Midbrain (tissue), 1 donor: ENCODE data around the gene PALLD.
A peak's percentile ranks its signal among the peaks of the same experiment; 100 is the strongest.

Experiments
- DNase-seq: peaks from one replicate; lab custom pipeline; 2025; lab: John Stamatoyannopoulos, UW

Gene PALLD

DNA sequence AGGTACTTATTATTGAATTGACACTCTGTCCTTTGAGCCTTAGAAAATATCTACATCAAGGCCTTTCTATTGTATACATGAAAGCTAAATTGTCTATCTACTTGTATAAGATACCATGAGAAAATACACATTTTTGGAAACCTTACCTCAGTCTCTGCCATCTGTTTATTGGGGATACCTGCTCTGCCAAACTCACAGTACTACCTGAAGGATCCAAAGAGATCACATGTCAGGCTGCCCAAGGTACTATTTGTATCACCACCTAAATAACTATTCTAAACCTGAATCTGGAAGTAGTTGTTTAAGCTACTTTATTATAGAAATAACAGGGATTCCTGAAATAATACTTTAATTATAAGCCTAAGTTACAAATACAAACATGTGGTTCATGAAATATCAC lies 126.2 kb downstream of the PALLD start:
- no peak for DNase-seq

DNA sequence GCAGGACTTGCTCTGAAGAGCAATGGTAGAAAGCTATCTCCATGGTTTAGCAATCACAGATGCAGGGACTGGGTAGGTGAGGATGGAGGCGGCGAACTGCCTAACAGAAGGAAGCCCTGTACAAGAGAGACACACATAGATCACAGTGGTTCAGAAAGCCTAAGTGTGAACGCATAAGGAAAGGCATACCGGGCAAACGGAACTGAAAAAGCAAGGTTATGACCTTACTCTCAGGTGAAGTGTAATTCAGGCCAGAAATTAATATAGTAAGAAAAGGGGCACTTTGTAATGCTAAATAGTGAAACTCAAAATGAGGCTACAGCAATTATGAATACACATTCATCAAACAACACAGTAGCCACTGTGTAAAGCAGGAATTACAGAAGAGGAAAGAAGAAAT lies 126.6 kb downstream of the PALLD start:
- no peak for DNase-seq

DNA sequence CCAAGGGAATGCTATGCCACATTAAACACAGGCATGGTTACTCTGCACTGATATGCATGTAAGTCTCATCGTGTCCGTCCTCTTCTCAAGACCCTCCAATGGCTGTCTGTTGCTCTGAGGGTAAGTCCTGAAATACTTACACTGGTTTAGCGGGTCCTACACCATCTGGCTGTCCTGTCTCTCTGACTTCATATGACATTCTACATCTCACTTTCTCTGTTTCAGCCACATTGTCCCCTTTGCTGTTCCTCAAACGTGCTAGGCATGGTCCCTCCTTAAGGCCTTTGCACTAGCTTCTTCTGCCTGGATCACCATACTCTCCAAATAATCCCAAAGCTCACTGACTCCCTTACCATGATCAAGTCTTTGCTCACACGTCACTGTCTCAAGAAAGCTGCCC lies 131.4 kb downstream of the PALLD start:
- no peak for DNase-seq

DNA sequence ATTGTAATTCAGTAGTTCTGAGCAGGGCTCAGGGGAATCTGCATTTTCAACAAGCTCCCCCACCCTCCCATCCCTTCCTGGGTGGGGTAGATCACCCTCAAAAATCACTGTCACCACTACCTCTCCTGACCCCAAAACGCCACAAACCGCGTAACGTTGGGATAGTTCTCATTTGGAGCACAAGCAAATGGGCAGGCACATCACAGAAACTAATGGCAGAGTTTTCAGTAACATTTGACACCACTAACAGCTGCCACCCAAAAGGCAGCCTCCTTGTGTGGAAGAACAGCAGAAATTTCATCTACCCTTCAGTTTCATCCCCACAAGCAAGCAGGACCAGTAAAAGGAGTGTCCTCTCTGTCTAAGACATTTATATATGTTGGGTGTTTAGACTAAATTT lies 132.7 kb downstream of the PALLD start:
- no peak for DNase-seq

DNA sequence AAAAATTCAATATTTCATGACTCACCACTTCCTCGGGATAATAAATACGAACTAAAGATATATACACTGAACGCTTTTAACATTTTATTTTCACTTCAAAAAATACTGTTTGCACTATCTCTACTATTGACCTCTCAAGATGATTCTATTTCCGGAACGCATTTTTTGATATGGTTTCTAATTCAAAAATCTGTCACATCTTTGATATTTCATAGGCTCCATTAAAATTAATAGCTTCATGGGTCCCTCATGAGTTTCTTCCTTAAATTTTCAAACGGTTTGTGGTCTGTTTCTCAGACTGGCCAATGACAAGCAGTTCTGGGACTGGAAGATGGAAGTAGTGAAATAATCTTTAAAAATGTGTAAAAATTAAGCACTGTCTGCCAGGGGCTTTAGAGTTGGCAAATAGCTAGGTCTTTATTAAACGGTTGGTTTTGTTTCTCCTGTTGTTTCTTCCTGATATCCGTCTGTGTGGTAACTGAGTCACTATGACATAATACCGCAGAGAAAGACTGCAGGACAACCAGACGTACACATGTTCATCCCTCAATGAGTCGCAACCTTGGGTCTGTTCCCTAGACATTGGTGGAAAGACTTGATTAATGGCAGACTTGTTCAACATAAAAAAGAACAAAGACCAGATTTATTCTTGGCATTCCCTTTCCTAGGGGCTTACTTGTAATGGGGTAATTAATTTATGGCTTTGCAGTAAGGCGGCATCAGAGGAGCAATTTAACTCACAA lies 133.8 kb downstream of the PALLD start:
- no peak for DNase-seq

DNA sequence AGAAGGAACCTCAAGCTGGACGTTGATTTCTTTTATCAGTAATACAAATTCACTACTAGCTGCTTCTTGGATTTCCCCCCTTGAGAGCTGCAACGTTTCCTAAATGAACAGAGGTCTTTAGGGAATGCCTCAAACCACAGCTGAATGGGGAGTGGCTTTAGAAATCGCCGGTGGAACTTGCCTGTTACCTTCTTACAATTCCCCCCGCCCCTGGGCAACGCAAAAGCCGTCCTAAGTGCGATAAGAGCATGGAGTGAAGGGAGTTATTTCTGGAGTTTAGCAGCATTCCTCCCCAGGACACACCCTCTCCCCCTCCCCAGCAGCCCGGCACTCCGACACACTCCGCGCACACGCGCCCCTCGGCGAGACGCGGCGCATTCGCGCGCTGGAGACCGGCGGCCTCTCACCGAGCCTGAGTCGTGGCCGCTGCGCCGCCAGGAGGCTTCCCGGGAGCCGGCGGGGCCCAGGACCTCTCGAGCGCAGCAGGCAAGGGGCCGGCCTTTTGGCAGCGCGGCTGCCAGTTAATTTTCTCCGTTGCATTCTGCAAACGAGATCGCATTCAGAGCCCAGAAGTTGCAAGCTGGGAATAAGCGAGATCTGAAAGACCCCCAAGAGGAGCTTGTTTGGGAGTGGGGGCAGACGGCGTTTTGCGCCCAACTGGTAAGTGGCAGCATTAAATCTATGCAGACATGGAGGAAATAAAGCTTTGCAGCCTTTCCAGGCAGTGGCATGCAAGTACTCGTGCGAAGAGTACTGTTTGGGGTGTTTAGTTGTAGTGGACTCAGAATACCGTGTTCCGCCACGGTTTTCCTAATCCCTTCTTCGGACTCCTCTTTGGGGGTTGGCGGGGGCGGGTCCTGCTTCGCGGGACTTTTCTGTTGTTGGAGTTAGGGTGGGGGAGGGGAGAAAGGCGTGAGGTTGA lies 134.7 kb downstream of the PALLD start:
- DNase-seq: peak; percentile 17

DNA sequence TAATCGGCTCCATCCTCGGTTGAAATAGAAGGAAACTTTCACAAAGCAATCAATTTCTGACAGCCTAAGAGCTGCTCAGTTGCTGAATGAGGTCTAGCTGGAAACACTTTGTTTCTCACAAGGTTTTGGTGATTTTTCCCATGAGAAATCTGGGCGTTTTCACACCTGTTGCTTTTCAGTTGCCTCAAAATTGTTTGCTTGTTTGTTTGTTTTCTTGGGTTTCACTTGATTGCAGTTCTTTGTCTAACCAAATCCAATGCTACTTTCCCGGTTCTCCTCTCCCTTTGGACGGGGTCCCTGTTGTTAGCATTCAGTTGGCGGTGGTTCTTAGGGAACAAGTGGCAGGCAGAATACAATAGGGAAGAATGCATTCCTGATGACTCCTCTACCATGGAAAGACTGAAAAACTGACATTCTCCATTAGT lies 135.5 kb downstream of the PALLD start:
- DNase-seq: no peak

DNA sequence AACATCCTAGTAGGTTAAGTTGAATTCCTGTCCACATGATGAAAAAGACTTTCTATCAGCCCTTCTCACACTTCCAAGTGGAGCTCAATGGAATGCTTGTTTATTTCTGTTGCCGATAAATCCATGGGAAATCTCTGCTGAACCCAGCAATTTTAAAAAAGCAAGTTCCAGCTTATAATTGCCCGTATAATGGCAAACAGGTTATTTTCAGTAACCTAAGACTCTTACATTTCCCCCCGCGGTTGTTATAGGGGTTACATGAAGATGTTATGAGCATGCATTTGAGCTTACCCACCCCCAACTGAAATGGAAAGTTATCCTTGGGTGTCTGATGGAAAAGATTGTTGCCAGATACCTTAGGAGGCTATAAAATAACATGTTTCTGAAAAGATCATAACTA lies 136.2 kb downstream of the PALLD start:
- no peak for DNase-seq

DNA sequence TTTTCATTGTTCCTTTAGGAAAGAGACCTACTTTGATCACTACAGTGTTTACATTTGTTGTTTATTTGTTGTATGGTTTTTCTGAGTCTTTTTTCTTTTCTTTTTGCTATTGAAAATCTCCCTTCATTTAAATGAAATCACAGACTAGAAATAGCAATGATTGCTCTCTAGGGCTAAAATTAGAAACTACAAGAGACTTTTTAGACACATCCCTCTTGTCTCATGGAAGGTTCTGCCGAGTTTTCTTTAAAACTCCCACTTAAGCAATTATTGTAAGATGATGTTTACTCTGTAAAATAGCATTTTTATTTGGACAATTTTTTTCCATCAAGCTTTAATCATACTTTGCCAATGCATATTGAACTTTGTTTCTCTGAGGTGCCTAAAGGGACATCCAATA lies 136.6 kb downstream of the PALLD start:
- DNase-seq: no peak

DNA sequence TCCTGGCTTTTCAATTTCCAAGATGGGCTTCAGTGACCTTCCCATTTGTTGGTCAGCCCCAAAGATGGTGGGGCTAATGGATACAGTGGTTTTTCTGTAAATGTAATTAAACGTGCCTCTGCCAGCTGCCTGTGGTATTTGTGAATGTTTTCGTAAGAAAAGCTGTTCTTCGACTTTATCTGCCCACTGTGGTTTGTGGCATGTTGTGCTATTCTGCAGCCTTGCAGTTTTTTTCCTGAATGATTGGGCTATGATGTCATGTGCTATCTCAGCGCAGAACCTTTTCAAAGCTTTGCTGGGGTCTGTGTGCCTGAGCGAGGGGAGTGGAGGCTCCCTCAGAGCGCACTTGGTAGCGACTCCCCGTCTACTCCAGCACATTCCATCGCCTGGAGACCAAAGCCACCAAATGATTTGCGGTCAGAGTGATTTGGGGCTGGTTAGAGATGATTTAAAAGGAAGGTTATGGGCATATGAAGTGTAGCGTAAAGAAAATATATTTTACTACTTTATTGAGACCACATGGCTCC lies 137.5 kb downstream of the PALLD start:
- no peak for DNase-seq

DNA sequence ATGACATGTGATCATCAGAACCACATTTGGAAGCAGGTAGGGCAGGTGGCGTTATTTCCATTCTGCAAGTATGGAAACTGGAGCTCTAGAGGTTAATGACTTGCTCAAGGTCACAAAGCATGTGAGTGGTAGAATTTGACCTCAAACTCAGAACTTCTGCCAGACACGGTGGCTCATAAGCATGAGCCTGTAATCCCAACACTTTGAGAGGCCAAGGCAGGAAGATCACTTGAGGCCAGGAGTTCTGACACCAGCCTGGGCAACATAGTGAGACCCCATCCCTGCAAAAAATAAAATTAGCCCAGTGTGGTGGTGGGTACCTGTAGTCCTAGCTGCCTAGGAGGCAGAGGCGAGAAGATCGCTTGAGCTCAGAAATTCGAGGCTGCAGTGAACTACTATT lies 139.2 kb downstream of the PALLD start:
- no peak for DNase-seq

DNA sequence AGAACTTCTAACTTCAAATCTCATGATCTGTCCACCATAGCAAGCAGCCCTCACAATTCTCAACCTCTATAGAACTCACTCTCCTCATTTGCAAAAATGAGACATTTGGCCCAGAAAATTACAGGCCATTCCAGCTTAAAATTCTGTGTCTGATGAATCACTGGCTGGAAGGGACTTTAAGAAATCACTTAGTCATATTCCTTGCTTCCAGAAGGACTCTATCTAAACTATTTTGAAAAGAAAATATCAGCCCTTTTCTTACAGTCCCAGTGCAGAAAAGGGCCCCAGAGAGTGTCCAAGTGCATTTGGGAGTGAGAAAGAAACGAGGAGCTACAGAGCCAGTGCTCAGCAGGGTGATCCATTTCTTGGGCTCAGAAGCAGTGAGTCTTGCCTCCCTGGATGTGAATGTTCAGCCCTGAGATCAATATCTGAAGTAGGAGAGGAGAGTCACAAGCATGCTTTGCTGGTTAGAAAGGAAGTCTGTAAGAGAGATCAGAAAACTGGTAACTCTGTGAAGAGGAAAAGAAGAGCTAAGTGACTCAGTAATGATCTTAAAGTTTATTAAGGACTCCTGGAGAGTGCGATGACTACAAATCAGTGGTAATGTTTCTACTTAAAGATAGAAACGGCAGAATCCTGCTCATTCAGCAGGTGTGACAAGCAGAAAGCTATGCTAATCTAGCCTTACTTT lies 139.8 kb downstream of the PALLD start:
- no peak for DNase-seq

DNA sequence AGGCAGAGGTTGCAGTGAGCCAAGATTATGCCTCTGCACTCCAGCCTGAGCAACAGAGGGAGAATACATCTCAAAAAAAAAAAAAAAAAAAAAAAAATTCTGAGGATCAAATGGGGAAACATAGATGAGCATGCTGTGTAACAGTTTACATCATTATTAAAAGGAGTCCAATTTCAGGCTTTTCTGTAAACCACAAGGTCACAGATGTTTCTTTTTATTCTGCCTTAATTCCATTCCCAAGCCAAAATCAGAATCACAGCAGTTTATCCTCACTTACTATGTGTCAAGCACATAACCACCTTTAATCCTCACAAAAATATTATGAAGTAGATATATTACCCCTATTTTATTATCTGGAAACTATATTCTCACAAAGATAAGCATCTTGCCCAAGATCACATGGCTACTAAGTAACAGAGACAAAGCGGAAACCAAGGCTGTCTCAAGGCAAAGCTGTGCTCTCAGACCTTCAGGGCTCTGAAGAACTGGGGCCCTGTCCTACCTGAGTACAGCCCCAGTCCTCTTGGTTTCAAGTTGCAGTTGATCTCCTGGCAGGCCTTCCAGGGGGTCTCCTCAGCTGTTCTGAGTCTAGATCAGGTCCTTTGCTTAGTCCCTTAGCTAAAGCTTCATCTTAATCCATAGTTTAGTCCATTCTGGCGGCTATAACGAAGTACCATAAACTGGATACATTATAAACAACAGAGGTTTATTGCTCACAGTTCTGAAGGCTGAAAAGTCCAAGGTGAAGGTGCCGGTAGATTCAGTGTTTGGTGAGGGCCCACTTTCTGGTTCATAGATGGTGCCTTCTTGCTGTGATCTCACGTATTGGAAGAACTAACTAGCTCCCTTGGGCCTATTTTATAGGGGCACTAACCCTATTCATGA lies 141.3 kb downstream of the PALLD start:
- no peak for DNase-seq

DNA sequence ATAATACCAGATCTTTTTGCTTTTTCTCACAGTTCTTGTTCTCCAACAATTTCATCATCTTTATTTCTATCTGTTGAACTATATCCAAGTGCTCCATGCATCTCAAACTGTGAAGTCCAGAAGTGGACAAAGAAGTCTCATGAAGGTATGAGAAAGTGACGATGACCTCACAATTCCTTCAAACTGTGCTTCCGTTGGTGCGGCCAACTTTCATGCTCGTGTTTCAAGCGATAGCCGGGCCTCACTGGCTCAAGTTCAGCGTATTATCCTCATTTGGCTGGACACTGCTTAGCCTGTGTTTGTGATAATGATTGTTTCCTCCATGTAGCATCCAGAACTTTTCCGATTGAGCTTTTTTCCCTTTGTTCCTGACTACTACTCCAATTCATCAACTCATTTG lies 143.1 kb downstream of the PALLD start:
- DNase-seq: no peak

DNA sequence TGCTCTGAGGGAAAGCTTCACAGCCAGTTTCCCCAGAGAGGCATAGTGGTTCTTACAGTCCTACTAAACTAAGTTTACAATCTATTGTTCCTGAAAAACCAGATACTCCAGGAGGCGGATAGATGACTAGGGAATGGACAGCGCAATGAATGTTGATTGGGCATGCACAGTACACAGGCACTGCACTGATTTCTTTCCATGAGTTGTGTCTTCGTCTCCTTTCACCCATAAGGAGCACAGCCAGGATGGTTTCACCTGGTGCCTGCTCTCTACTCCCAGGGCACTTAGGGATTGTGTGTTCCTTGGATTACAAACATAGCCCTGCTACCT lies 144.9 kb downstream of the PALLD start:
- DNase-seq: no peak

DNA sequence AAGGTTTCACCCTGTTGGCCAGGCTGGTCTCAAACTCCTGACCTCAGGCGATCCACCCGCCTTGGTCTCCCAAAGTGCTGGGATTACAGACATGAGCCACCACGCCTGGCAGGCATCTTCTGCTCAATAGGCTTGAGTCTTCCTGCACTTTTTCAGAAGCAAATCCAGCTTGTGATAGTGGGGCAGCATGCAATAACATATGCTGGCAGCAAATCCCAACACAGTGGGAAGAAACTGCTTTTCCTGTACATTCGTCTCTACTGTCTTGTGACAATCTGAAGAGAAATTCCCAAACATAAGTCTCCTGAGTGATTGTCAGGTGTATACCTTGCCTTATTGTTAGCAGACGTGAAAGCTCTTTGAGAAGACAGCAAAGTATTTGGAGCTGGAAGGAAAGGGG lies 145.7 kb downstream of the PALLD start:
- no peak for DNase-seq

DNA sequence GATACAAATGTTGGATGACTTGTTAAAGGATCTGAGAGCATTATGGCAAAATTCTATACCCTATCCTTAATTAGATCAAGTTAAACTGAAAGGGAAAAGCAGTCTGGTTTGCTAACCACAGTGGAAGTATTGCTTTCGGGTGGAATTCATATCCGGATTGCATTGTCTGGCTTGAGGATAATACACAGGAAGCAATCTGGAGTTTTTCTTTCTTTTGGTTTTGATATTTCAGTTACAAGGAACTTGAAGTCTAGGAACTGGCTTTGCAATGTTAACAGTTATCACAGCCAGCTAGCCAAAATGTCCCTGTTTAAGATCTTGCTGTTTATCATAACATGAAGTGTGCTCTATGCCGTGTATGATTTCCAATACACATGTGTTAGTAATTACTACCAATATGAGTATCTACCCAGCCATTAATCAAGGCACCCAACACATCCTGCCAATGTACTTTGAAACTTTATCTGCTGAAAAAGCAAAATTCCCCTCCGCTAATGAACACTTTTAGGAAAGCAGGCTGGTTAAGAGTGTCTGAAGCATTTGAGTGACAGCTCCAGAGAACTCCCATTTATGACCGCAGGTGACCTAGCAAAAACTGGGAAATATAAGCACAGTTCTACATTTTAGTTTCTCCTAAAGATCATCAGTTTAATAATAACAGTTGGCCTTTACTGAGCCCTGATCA lies 146.4 kb downstream of the PALLD start:
- DNase-seq: no peak

DNA sequence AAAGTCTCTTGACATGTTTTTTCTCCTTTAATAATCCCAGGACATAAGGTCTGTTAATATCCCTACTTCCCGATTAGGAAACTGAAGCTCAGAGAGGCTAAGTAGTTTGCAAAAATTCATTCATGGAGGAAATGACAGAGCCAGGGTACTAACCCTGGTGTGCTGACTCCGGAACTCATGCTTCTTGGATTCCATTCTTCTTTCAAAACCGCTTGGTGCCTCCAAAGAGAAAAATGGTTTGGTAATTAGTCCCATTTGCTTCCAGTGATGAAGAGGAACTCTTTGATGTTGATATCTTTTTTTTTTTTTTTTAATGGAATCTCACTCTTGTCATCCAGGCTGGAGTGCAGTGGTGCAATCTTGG lies 146.9 kb downstream of the PALLD start:
- DNase-seq: no peak

DNA sequence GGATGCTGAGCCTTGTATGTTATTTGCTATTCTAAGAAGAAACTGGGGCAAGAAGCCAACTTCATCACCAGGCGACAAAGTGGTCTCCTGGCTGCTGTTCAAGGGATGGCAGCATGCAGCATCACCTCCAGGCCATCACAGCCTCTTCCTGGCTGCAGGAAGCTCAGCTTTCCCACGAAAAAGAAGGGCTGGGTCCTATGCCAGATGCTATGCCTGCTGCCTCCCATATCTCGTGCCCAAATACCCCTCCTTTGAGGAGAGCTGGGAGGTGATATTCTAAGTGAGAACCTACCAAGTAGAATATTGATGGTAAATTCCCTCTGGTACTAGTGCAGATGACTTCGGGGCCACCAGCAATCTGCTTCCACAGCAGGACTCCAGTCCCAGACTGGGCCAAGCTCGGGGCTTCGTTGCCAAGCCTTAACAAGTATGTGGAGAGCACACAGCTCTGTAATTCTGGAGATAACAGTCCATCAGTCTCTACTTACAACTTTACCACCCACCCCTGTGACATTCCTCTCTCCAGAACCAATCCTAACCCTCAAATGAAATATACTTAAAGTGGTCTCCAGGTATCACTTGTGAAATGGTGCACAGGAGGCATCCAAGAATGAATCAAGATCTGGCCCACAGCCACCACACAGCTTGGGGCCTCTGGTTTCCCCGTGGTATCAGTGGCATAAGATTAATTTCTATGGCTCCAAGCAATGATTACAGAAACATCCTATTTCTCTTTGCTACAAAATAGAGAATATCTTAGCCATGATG lies 149.3 kb downstream of the PALLD start:
- DNase-seq: no peak

DNA sequence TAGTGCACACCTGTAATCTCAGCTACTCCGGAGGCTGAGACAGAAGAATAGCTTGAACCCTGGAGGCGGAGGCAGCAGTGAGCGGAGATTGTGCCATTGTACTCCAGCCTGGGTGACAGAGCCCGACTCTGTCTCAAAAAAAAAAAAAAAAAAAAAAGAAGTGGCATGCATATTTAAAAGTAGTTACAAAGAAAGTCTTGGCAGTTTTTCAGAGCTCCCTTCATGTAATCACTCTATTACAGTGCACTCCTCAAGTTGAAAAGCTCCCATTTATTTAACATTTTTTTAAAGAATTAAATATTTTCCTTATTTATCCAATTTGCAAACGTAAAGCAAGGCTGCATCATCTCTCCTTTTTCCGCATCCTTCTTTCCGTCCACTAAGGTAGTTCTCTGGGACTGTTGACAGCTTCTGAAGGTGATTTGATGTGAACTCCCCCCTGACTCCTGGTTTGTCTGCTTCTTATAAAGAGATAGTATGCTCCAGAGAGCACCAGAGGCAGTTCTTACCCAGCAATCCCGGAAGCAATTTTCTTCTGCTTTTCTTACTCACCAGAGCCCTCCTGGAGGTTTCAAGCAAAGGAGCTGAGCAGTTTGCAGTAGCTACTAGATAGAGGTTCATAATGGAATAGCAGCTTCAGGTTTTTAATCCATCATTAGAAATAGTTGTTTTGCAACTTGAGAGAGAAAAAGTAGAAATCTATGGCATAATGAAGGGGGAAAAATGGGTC lies 151.0 kb downstream of the PALLD start:
- DNase-seq: no peak
